ENCODE measurements around the gene FAM169A. TPM values are rescaled to one million over a fixed set of nuclear protein-coding genes. Genes with fewer than 3 reads are reported as not detected.
"Not testable (repeated sequence)": the region's sequence is repeated elsewhere in the genome, so short reads cannot be mapped to it uniquely, and the experiment has no call there.

FAM169A gene
- 1.1 TPM for total RNA-seq
- long read RNA-seq, partial matches to known transcripts, result 0 of 1 reads
- long read RNA-seq, other reads (novel, unspliced or antisense), result 1 of 1 reads

GRCh38 chr5:74865804-74866595 is at the start of gene FAM169A:
FAM169A (minus strand) TSS chr5:74866387; CDS start chr5:74841676, 24,711 bp downstream.
- peaks cover 44% of the 10 kb centered on the region for H3K27me3 ChIP-seq (ENCODE audit: low read depth)
- peak within 1 kb of the TSS; percentile 58 for H3K4me3 ChIP-seq
- H3K4me1 ChIP-seq, result peaks cover 12% of the 10 kb centered on the region
- no peak for TF ChIP-seq CTCF (IDR thresholded peaks at IDR 0.05)
- ATAC-seq, result peak; percentile 83
- H3K9me3 ChIP-seq, result no peaks in the 10 kb centered on the region
- peak; percentile 50 for DNase-seq
- no peaks in the 10 kb centered on the region for H3K36me3 ChIP-seq
- H3K27ac ChIP-seq, result no peak within 1 kb of the TSS
- intact Hi-C loops (cut with DNase I), result no loop called here

- Histone ChIP-seq H3K27me3 (ENCODE audit: low read depth) (no peaks in the 10 kb centered on the region), H3K4me1 (no peaks in the 10 kb centered on the region), H3K36me3 (no peaks in the 10 kb centered on the region), H3K27ac (no peak overlapping the region), H3K4me3 (no peak overlapping the region), H3K9me3 (no peaks in the 10 kb centered on the region)
- intact Hi-C loops (cut with DNase I), result no loop called here
- ATAC-seq (no peak), DNase-seq (no peak)
- TF ChIP-seq CTCF (IDR thresholded peaks at IDR 0.05), result no peak
Observed at GRCh38 chr5:74915488-74915887, 49.3 kb upstream of the FAM169A start.

- H3K9me3 ChIP-seq; H3K36me3 ChIP-seq; H3K4me3 ChIP-seq; ATAC-seq; intact Hi-C loops (cut with DNase I); H3K27me3 ChIP-seq (ENCODE audit: low read depth); DNase-seq; H3K4me1 ChIP-seq; H3K27ac ChIP-seq: not testable (repeated sequence)
Observed at GRCh38 chr5:74911421-74911820, 45.2 kb upstream of the FAM169A start.

- intact Hi-C loops (cut with DNase I); ATAC-seq; DNase-seq: not testable (repeated sequence)
Observed at GRCh38 chr5:74909888-74910287, 43.7 kb upstream of the FAM169A start.

GRCh38 chr5:74908237-74908636 is 42.0 kb upstream of the FAM169A start:
- H3K9me3 ChIP-seq; ATAC-seq; intact Hi-C loops (cut with DNase I); H3K36me3 ChIP-seq; H3K4me1 ChIP-seq; DNase-seq; H3K27ac ChIP-seq; H3K27me3 ChIP-seq (ENCODE audit: low read depth); H3K4me3 ChIP-seq: not testable (repeated sequence)

More at GRCh38 chr5:74909888-74910287, 43.7 kb upstream of the FAM169A start:
- H3K9me3 ChIP-seq; H3K27me3 ChIP-seq (ENCODE audit: low read depth); H3K4me3 ChIP-seq; H3K4me1 ChIP-seq; H3K36me3 ChIP-seq; H3K27ac ChIP-seq: not testable (repeated sequence)

GRCh38 chr5:74904713-74905112 is 38.5 kb upstream of the FAM169A start:
- DNase-seq; intact Hi-C loops (cut with DNase I); ATAC-seq: not testable (repeated sequence)

GRCh38 chr5:74903165-74903787 is 37.1 kb upstream of the FAM169A start:
- peak; percentile 97 to 98 for ATAC-seq
- Histone ChIP-seq H3K27ac (no peak overlapping the region), H3K9me3 (no peaks in the 10 kb centered on the region), H3K36me3 (no peaks in the 10 kb centered on the region), H3K4me1 (no peaks in the 10 kb centered on the region), H3K4me3 (no peak overlapping the region), H3K27me3 (ENCODE audit: low read depth) (no peaks in the 10 kb centered on the region)
- TF ChIP-seq CTCF (IDR thresholded peaks at IDR 0.05), result peak; percentile 45
- peak; percentile 66 for DNase-seq
- intact Hi-C loops (cut with DNase I), result no loop called here

More at GRCh38 chr5:74904713-74905112, 38.5 kb upstream of the FAM169A start:
- H3K27ac ChIP-seq; H3K27me3 ChIP-seq (ENCODE audit: low read depth); H3K9me3 ChIP-seq; H3K36me3 ChIP-seq; H3K4me3 ChIP-seq; H3K4me1 ChIP-seq: not testable (repeated sequence)

All from lower lobe of right lung (tissue), 2 donors.